Suprapubic skin (tissue), 4 donors: ENCODE measurements around the gene ABCC3.

Experiments
- EP300 ChIP-seq: sonication (generic); formaldehyde crosslinking; IDR thresholded peaks from one replicate; pipeline ENCODE4 v1.6.1; 2017; ENCODE audit warnings: antibody characterized with exemption
- POLR2AphosphoS5 ChIP-seq, 3 donors: sonication (generic); formaldehyde crosslinking; IDR thresholded peaks; one replicate each; pipeline ENCODE4 v1.6.1; 2017; ENCODE audit warnings: antibody characterized with exemption in 3 of 3
- TF ChIP-seq, protein P1 (sequence below), 2 donors: fragments of 200-600 bp in 1 of 2; fragments of 450-650 bp in 1 of 2; sonication (generic) in 1 of 2; IDR thresholded peaks; one replicate each; pipeline ENCODE4 v1.5.1; 2016 to 2019; ENCODE audit warnings: antibody characterized with exemption in 2 of 2, mild to moderate bottlenecking in 1 of 2, moderate library complexity in 1 of 2

DNA sequence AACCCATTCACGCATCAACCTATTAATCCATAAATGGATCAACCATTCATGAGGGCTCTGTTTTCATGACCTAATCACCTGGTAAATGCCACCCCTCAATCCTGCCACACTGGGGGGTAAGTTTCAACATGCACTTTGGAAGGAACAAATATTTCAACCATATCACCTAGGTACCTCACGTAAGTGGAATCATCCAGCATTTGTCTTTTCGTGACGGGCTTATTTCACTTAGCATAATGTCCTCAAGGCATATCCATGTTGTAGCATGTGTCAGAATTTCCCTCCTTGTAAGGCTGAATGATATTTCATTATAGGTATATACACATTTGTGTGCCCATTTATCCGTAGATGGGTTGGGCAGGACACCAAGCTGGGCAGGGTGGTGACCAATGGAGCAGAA lies 37.4 kb downstream of the ABCC3 start:
- TF ChIP-seq, protein P1, sequence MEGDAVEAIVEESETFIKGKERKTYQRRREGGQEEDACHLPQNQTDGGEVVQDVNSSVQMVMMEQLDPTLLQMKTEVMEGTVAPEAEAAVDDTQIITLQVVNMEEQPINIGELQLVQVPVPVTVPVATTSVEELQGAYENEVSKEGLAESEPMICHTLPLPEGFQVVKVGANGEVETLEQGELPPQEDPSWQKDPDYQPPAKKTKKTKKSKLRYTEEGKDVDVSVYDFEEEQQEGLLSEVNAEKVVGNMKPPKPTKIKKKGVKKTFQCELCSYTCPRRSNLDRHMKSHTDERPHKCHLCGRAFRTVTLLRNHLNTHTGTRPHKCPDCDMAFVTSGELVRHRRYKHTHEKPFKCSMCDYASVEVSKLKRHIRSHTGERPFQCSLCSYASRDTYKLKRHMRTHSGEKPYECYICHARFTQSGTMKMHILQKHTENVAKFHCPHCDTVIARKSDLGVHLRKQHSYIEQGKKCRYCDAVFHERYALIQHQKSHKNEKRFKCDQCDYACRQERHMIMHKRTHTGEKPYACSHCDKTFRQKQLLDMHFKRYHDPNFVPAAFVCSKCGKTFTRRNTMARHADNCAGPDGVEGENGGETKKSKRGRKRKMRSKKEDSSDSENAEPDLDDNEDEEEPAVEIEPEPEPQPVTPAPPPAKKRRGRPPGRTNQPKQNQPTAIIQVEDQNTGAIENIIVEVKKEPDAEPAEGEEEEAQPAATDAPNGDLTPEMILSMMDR (IDR thresholded peaks at IDR 0.05), result no peak
- no peak for TF ChIP-seq EP300
- no peak for TF ChIP-seq POLR2AphosphoS5 (IDR thresholded peaks at IDR 0.05)
